Measurements from ENCODE around the gene VPS37C. TPM values are rescaled to one million over a fixed set of nuclear protein-coding genes. Genes with fewer than 3 reads are reported as not detected.

VPS37C gene
- total and polyA plus RNA-seq, 4 donors = 2.6 to 6.1 (median 5.1) TPM

GRCh38 chr11:61198361-61198760, 37.1 kb upstream of the VPS37C start:
- TF ChIP-seq RXRA (IDR thresholded peaks at IDR 0.05) (no peak), HNF4A (conservative IDR thresholded peaks at IDR 0.05) (no peak), EGR1 (IDR thresholded peaks at IDR 0.05; ENCODE audit: low read depth in 2 of 2) (no peak), FOXA1 (IDR thresholded peaks at IDR 0.05) (no peak), HNF4G (IDR thresholded peaks at IDR 0.05) (no peak), CTCF (IDR thresholded peaks at IDR 0.05; ENCODE audit: low read depth, low read length, missing input control) (no peak), ZBTB33 (IDR thresholded peaks at IDR 0.05) (no peak), NR2F2 (IDR thresholded peaks at IDR 0.05) (no peak), TAF1 (conservative IDR thresholded peaks at IDR 0.05) (no peak), REST (IDR thresholded peaks at IDR 0.05) (no peak), GABPA (IDR thresholded peaks at IDR 0.05 in 1 of 2, conservative IDR thresholded peaks at IDR 0.05 in 1 of 2) (no peak), JUND (IDR thresholded peaks at IDR 0.05) (no peak), ATF3 (IDR thresholded peaks at IDR 0.05) (no peak), YY1 (IDR thresholded peaks at IDR 0.05) (no peak)
- Histone ChIP-seq H3K4me1 (ENCODE audit: control insufficient read depth in 4 of 4, insufficient read depth in 4 of 4, low read length in 3 of 4) (no peaks in the 10 kb centered on the region), H3K9ac (ENCODE audit: low read depth in 1 of 2, low read length in 2 of 2) (no peak overlapping the region), H3K36me3 (ENCODE audit: control insufficient read depth in 4 of 4, insufficient read depth in 3 of 4, low read depth in 1 of 4, low read length in 3 of 4) (no peaks in the 10 kb centered on the region), H3K4me3 (ENCODE audit: low read depth in 1 of 3, low read length in 3 of 3) (no peak overlapping the region), H3K27me3 (ENCODE audit: control insufficient read depth in 4 of 4, insufficient read depth in 4 of 4, low read length in 3 of 4) (no peaks in the 10 kb centered on the region), H3K9me3 (ENCODE audit: control insufficient read depth in 4 of 4, low read length in 3 of 4) (no peaks in the 10 kb centered on the region), H3K27ac (ENCODE audit: low read depth in 1 of 2, low read length in 2 of 2) (no peak overlapping the region)
- WGBS = 72% methylated on average over 6 of the region's 6 CpGs
- DNase-seq (ENCODE audit: low spot score) = no peak

GRCh38 chr11:61195719-61196118, 34.5 kb upstream of the VPS37C start:
- Histone ChIP-seq H3K9me3 (ENCODE audit: control insufficient read depth in 4 of 4, low read length in 3 of 4) (no peaks in the 10 kb centered on the region), H3K27me3 (ENCODE audit: control insufficient read depth in 4 of 4, insufficient read depth in 4 of 4, low read length in 3 of 4) (no peaks in the 10 kb centered on the region), H3K27ac (ENCODE audit: low read depth in 1 of 2, low read length in 2 of 2) (no peak overlapping the region), H3K9ac (ENCODE audit: low read depth in 1 of 2, low read length in 2 of 2) (no peak overlapping the region), H3K4me1 (ENCODE audit: control insufficient read depth in 4 of 4, insufficient read depth in 4 of 4, low read length in 3 of 4) (no peaks in the 10 kb centered on the region), H3K36me3 (ENCODE audit: control insufficient read depth in 4 of 4, insufficient read depth in 3 of 4, low read depth in 1 of 4, low read length in 3 of 4) (no peaks in the 10 kb centered on the region), H3K4me3 (ENCODE audit: low read depth in 1 of 3, low read length in 3 of 3) (no peak overlapping the region)
- WGBS = 80% methylated on average over 7 of the region's 7 CpGs
- no peak for DNase-seq (ENCODE audit: low spot score)
- no peak for TF ChIP-seq ZBTB33 (IDR thresholded peaks at IDR 0.05)
- no peak for TF ChIP-seq SP1 (IDR thresholded peaks at IDR 0.05)
- TF ChIP-seq FOXA2 (IDR thresholded peaks at IDR 0.05) = no peak
- no peak for TF ChIP-seq ATF3 (IDR thresholded peaks at IDR 0.05)
- TF ChIP-seq GABPA (IDR thresholded peaks at IDR 0.05 in 1 of 2, conservative IDR thresholded peaks at IDR 0.05 in 1 of 2) = no peak
- TF ChIP-seq JUND (IDR thresholded peaks at IDR 0.05) = no peak
- TF ChIP-seq RXRA (IDR thresholded peaks at IDR 0.05) = no peak
- no peak for TF ChIP-seq MAX (IDR thresholded peaks at IDR 0.05)
- TF ChIP-seq RAD21 (IDR thresholded peaks at IDR 0.05) = no peak
- TF ChIP-seq YY1 (IDR thresholded peaks at IDR 0.05) = no peak
- TF ChIP-seq EGR1 (IDR thresholded peaks at IDR 0.05; ENCODE audit: low read depth in 2 of 2) = no peak
- TF ChIP-seq FOXA1 (IDR thresholded peaks at IDR 0.05) = no peak
- no peak for TF ChIP-seq REST (IDR thresholded peaks at IDR 0.05)
- TF ChIP-seq HNF4A (conservative IDR thresholded peaks at IDR 0.05) = no peak
